ENCODE results near the gene CHCHD6. TPM values are rescaled to one million over a fixed set of nuclear protein-coding genes. Genes with fewer than 3 reads are reported as not detected.

CHCHD6 gene
- polyA plus RNA-seq, 1 donor from 2014 or later: 102 TPM

DNA sequence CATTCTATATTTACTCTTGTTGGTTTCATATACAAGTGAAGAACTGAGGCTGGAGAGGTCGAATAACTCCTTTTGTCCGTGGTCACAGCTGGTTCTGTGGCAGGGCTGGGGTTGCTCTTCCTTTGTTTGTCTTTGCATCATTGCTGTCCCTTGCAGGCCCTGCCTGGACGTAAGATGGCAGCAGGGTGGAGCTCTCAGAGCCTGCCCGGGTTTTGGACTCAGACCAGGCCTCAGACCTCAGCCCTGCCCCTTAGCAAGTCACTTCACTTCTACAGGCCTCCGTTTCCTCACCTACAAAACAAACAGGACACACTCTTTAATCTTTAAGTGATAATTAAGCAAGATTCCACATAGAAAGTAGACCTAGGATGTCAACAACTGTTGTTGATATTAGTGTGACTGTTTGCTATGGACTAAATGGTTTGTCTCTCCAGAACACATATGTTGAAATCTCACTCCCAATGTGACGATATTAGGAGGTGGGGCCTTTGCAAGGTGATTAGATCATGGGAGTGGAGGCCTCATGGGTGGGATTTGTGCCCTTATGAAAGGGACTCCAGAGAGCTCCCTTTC, 213.3 kb downstream of the CHCHD6 start:
- no peak overlapping the region for H3K4me2 ChIP-seq (ENCODE audit: low read length)
- no peaks in the 10 kb centered on the region for H3K9me2 ChIP-seq (ENCODE audit: insufficient read depth, low read length)
- no peak for TF ChIP-seq MXI1 (conservative IDR thresholded peaks at IDR 0.05; ENCODE audit: poor library complexity, severe bottlenecking)
- TF ChIP-seq TAF1 (IDR thresholded peaks at IDR 0.05; ENCODE audit: low read depth): no peak
- no peak for TF ChIP-seq EP300 (conservative IDR thresholded peaks at IDR 0.05; ENCODE audit: poor library complexity, severe bottlenecking)
- no peak for TF ChIP-seq EZH2 (IDR thresholded peaks at IDR 0.05; ENCODE audit: borderline replicate concordance, insufficient read depth, low read length, poor library complexity, severe bottlenecking)
- TF ChIP-seq CTCF (IDR thresholded peaks at IDR 0.05; ENCODE audit: poor library complexity, severe bottlenecking): no peak
- no peak for TF ChIP-seq POLR2AphosphoS5 (IDR thresholded peaks at IDR 0.05)
- no peak for TF ChIP-seq RAD21 (conservative IDR thresholded peaks at IDR 0.05)
- TF ChIP-seq, protein P1, sequence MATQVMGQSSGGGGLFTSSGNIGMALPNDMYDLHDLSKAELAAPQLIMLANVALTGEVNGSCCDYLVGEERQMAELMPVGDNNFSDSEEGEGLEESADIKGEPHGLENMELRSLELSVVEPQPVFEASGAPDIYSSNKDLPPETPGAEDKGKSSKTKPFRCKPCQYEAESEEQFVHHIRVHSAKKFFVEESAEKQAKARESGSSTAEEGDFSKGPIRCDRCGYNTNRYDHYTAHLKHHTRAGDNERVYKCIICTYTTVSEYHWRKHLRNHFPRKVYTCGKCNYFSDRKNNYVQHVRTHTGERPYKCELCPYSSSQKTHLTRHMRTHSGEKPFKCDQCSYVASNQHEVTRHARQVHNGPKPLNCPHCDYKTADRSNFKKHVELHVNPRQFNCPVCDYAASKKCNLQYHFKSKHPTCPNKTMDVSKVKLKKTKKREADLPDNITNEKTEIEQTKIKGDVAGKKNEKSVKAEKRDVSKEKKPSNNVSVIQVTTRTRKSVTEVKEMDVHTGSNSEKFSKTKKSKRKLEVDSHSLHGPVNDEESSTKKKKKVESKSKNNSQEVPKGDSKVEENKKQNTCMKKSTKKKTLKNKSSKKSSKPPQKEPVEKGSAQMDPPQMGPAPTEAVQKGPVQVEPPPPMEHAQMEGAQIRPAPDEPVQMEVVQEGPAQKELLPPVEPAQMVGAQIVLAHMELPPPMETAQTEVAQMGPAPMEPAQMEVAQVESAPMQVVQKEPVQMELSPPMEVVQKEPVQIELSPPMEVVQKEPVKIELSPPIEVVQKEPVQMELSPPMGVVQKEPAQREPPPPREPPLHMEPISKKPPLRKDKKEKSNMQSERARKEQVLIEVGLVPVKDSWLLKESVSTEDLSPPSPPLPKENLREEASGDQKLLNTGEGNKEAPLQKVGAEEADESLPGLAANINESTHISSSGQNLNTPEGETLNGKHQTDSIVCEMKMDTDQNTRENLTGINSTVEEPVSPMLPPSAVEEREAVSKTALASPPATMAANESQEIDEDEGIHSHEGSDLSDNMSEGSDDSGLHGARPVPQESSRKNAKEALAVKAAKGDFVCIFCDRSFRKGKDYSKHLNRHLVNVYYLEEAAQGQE (IDR thresholded peaks at IDR 0.05; ENCODE audit: borderline replicate concordance): no peak
- no peak overlapping the region for H3K27ac ChIP-seq (ENCODE audit: low read length)
- H2AFZ ChIP-seq (ENCODE audit: low read depth, low read length): no peak overlapping the region
- H3K9ac ChIP-seq (ENCODE audit: low read length): no peak overlapping the region
- H3K36me3 ChIP-seq (ENCODE audit: insufficient read depth, low read length): no peaks in the 10 kb centered on the region
- no peak overlapping the region for H3K4me3 ChIP-seq (ENCODE audit: low read length)
- H3F3A ChIP-seq (ENCODE audit: insufficient read depth, low read length, poor library complexity, severe bottlenecking): no peaks in the 10 kb centered on the region
- no peaks in the 10 kb centered on the region for H3K27me3 ChIP-seq (ENCODE audit: insufficient read depth, low read depth, low read length)
- H3K9me3 ChIP-seq (ENCODE audit: low read length): no peaks in the 10 kb centered on the region
- H3K79me2 ChIP-seq (replicated peaks; ENCODE audit: insufficient read depth, low read length): no peaks in the 10 kb centered on the region
- no peaks in the 10 kb centered on the region for H4K20me1 ChIP-seq (ENCODE audit: insufficient read depth)

GRCh38 chr3:126918355-126918821, 214.3 kb downstream of the CHCHD6 start:
- Histone ChIP-seq H3K36me3 (ENCODE audit: insufficient read depth, low read length) (no peaks in the 10 kb centered on the region), H2AFZ (ENCODE audit: low read depth, low read length) (no peak overlapping the region), H3K4me3 (ENCODE audit: low read length) (no peak overlapping the region), H3K27me3 (ENCODE audit: insufficient read depth, low read depth, low read length) (no peaks in the 10 kb centered on the region), H3K27ac (ENCODE audit: low read length) (no peak overlapping the region), H3K9me2 (ENCODE audit: insufficient read depth, low read length) (no peaks in the 10 kb centered on the region), H3K79me2 (replicated peaks; ENCODE audit: insufficient read depth, low read length) (no peaks in the 10 kb centered on the region), H3K4me2 (ENCODE audit: low read length) (no peak overlapping the region), H3K9me3 (ENCODE audit: low read length) (no peaks in the 10 kb centered on the region), H3K9ac (ENCODE audit: low read length) (no peak overlapping the region), H4K20me1 (ENCODE audit: insufficient read depth) (no peaks in the 10 kb centered on the region), H3F3A (ENCODE audit: insufficient read depth, low read length, poor library complexity, severe bottlenecking) (no peaks in the 10 kb centered on the region)
- TF ChIP-seq EP300 (conservative IDR thresholded peaks at IDR 0.05; ENCODE audit: poor library complexity, severe bottlenecking): no peak

Data from neural cell (in vitro differentiated cells).